OCI-LY7 (cell line): ENCODE results near the gene RFC5. TPM values are rescaled to one million over a fixed set of nuclear protein-coding genes. Genes with fewer than 3 reads are reported as not detected.

ENCODE experiments used
- BruUV-seq: library from RNA; stranded (reverse); fragments of 400-500 nt; replicated peaks from 2 replicates; lab custom pipeline; 2021; lab: Mats Ljungman, UMichigan
- CTCF ChIA-PET: fragments of 300-600 bp; sonication (Branson Sonifier 250); formaldehyde crosslinking; loops from one replicate; lab custom pipeline; 2022; ENCODE audit warnings: antibody characterized with exemption; ENCODE audit not compliant: unreplicated experiment; lab: Charles Lee
- POLR2A ChIA-PET: fragments of 300-600 bp; sonication (Branson Sonifier 250); formaldehyde crosslinking; loops from one replicate; lab custom pipeline; 2022; ENCODE audit warnings: antibody characterized with exemption; lab: Charles Lee
- DNase-seq: peaks from one replicate; pipeline ENCODE4 v3.0.0-alpha.2; 2015; ENCODE audit warnings: low spot score
- H2AFZ ChIP-seq: fragments of 200-600 bp; sonication (generic), shearing (Covaris generic); 2 replicates; pipeline ENCODE4 v1.6.1; 2014; ENCODE audit warnings: mild to moderate bottlenecking, antibody characterized with exemption, low read length, moderate library complexity
- H3K27ac ChIP-seq: fragments of 200-600 bp; sonication (generic); 2 replicates; pipeline ENCODE4 v1.5.1; 2014; ENCODE audit warnings: mixed run types, low read depth, mild to moderate bottlenecking, moderate library complexity, low read length, inconsistent platforms; ENCODE audit not compliant: poor library complexity, severe bottlenecking
- H3K36me3 ChIP-seq: fragments of 200-600 bp; sonication (generic); 2 replicates; pipeline ENCODE4 v1.6.1; 2014; ENCODE audit warnings: mild to moderate bottlenecking, antibody characterized with exemption, low read length, moderate library complexity, mixed read lengths; ENCODE audit not compliant: insufficient read depth
- H3K4me1 ChIP-seq: fragments of 200-600 bp; sonication (generic); 2 replicates; pipeline ENCODE4 v1.5.1; 2014; ENCODE audit warnings: mild to moderate bottlenecking, low read length; ENCODE audit not compliant: insufficient read depth, poor library complexity, severe bottlenecking
- H3K4me2 ChIP-seq: fragments of 200-600 bp; sonication (generic); 2 replicates; pipeline ENCODE4 v1.6.1; 2014; ENCODE audit warnings: mild to moderate bottlenecking, low read length
- H3K4me3 ChIP-seq: fragments of 200-600 bp; sonication (generic); 2 replicates; pipeline ENCODE4 v1.5.1; 2014; ENCODE audit warnings: mild to moderate bottlenecking, low read depth, low read length; ENCODE audit not compliant: poor library complexity, severe bottlenecking
- H3K79me2 ChIP-seq: fragments of 200-600 bp; sonication (generic); 2 replicates; pipeline ENCODE4 v1.6.1; 2016; ENCODE audit warnings: low read depth, mild to moderate bottlenecking, low read length, moderate library complexity, mixed read lengths; ENCODE audit not compliant: insufficient read depth
- H3K9me2 ChIP-seq: fragments of 200-600 bp; sonication (generic); 2 replicates; pipeline ENCODE4 v1.6.1; 2016; ENCODE audit warnings: mild to moderate bottlenecking, low read length, mixed read lengths; ENCODE audit not compliant: insufficient read depth
- H3K9me3 ChIP-seq: fragments of 200-600 bp; sonication (generic); 2 replicates; pipeline ENCODE4 v1.6.1; 2014; ENCODE audit warnings: mild to moderate bottlenecking, mixed run types, low read length, mixed read lengths
- H4K20me1 ChIP-seq: fragments of 200-600 bp; sonication (generic); 2 replicates; pipeline ENCODE4 v1.6.1; 2014; ENCODE audit warnings: mild to moderate bottlenecking, antibody characterized with exemption, low read length, moderate library complexity, mixed read lengths; ENCODE audit not compliant: insufficient read depth
- CTCF ChIP-seq: fragments of 200-600 bp; sonication (generic); conservative IDR thresholded peaks from 2 replicates; pipeline ENCODE4 v1.5.1; 2014; ENCODE audit warnings: mild to moderate bottlenecking, antibody characterized with exemption, low read length, moderate library complexity, mixed read lengths
- EZH2phosphoT487 ChIP-seq: fragments of 200-600 bp; sonication (generic); IDR thresholded peaks from 2 replicates; pipeline ENCODE4 v1.6.1; 2018; ENCODE audit warnings: low read depth, borderline replicate concordance, mild to moderate bottlenecking, mixed run types, antibody characterized with exemption, low read length, moderate library complexity, mixed read lengths
- intact Hi-C: fragments of 100-400 bp; cut with micrococcal nuclease; formaldehyde crosslinking; loops from one replicate; pipeline ENCODE4 v1.10.0; 2022; ENCODE audit not compliant: unreplicated experiment
- total RNA-seq, 2 experiments: library from RNA; depleted of rRNA in 1 of 2; stranded (reverse); fragments of >200 nt in 1 of 2; shearing (Covaris generic) in 1 of 2; gene quantifications; 2 replicates each; pipeline ENCODE4 v1.2.3, GENCODE V29; 2014 to 2022

RFC5 gene
- total RNA-seq, 2 experiments from 2014 or later, result 68.3 to 91.4 TPM

- no peaks in the 10 kb centered on the region for H3K9me2 ChIP-seq
Observed at GRCh38 chr12:117981267-117981666, 35.2 kb upstream of the RFC5 start.

GRCh38 chr12:117985182-117985581, 31.3 kb upstream of the RFC5 start:
- POLR2A ChIA-PET, result interaction anchor here (0.5 kb wide), 1 partner anchor 384 kb away, joined by 3 read pairs; no protein-coding TSS in a partner anchor
- CTCF ChIA-PET, result no interaction called here

More at GRCh38 chr12:117981267-117981666, 35.2 kb upstream of the RFC5 start:
- H3K79me2 ChIP-seq, result no peaks in the 10 kb centered on the region
- no peak for TF ChIP-seq CTCF
- no peak for TF ChIP-seq EZH2phosphoT487
- BruUV-seq, result no TSS peak
- no peaks in the 10 kb centered on the region for H3K4me1 ChIP-seq
- H3K4me3 ChIP-seq, result no peak overlapping the region
- H4K20me1 ChIP-seq, result no peaks in the 10 kb centered on the region
- H3K36me3 ChIP-seq, result no peaks in the 10 kb centered on the region
- H3K27ac ChIP-seq, result no peak overlapping the region
- CTCF ChIA-PET, result no interaction called here
- H3K9me3 ChIP-seq, result no peaks in the 10 kb centered on the region
- no peak overlapping the region for H2AFZ ChIP-seq
- no peak for DNase-seq
- H3K4me2 ChIP-seq, result no peak overlapping the region
- POLR2A ChIA-PET, result no interaction called here
- intact Hi-C loops, result no loop called here

More at GRCh38 chr12:117985182-117985581, 31.3 kb upstream of the RFC5 start:
- Histone ChIP-seq H3K4me3 (no peak overlapping the region), H3K9me3 (no peaks in the 10 kb centered on the region), H3K9me2 (no peaks in the 10 kb centered on the region), H3K79me2 (no peaks in the 10 kb centered on the region), H3K4me2 (no peak overlapping the region), H3K36me3 (no peaks in the 10 kb centered on the region), H3K27ac (no peak overlapping the region), H3K4me1 (no peaks in the 10 kb centered on the region), H2AFZ (no peak overlapping the region), H4K20me1 (no peaks in the 10 kb centered on the region)
- intact Hi-C loops, result no loop called here
- BruUV-seq, result no TSS peak
- no peak for DNase-seq
- no peak for TF ChIP-seq EZH2phosphoT487
- TF ChIP-seq CTCF, result no peak
